HG03457 (cell line): ENCODE data around the gene CLEC6A.
"Not testable (repeated sequence)": the region's sequence is repeated elsewhere in the genome, so short reads cannot be mapped to it uniquely, and the experiment has no call there.

Experiments used
- ATAC-seq: cut with Tn5 transposase; IDR thresholded peaks from one replicate; pipeline ENCODE4 v1.9.1; 2021; ENCODE audit warnings: moderate number of reproducible peaks; ENCODE audit not compliant: unreplicated experiment

Gene CLEC6A

DNA sequence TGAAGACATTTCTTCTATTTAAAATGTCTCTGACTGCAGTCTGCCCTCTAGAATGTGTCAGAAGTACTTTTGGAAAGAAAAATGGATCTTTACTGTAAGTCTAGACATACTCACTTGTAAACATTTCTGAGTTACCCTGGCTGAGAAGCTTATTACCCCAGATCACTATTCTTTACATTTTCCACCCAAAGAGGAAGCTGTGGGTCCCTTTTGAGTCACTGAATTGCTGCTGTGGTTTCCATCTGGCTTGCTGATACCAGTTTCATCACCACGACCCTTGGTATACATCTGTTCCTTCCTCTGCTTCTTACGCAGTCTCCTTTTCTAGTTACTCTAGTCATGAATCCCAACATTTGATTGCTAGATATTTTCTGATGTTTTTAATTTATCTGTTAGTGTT lies 37.3 kb downstream of the CLEC6A start:
- ATAC-seq = peak; percentile 89

DNA sequence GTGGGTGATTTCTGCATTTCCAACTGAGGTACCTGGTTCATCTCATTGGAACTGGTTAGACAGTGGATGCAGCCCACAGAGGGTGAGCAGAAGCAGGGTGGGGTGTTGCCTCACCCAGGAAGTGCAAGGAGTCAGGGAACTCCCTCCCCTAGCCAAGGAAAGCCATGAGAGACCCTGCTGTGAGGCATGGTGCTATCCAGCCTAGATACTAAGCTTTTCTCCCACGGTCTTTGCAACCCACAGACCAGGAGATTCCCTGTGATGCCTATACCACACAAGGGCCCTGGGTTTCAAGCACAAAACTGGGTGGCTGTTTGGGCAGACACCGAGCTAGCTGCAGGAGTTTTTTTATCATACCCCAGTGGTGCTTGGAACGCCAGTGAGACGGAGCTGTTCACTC lies 39.9 kb downstream of the CLEC6A start:
- ATAC-seq = not testable (repeated sequence)

DNA sequence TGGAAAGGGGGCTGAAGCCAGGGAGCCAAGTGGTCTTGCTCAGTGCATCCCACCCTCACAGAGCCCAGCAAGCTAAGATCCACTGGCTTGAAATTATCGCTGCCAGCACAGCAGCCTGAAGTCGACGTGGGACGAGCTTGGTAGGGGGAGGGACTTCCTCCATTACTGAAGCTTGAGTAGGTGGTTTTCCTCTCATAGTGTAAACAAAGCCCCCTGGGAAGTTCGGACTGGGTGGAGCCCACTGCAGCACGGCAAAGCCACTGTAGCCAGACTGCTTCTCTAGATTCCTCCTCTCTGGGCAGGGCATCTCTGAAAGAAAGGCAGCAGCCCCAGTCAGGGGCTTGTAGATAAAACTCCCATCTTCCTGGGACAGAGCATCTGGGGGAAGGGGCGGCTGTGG lies 40.3 kb downstream of the CLEC6A start:
- not testable (repeated sequence) for ATAC-seq

DNA sequence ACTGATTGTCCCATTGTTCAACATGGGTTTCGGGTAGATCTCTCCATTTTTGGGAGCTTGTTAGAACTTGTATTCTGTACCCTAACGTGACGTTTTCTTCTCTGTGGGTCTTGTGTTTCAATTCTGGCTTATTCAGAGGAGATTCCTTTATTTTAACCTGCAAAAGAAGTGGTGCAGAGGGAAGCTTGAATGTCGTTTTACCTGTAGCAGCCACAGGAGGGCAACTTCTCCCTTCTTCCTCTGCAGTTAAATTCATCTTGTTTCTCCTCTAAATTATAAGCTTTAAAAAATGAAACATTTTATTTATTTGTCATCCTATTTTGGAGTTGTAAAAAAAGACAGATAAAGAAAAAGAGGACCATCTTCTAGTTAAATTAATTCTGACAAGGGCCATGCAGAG lies 43.9 kb downstream of the CLEC6A start:
- no peak for ATAC-seq

DNA sequence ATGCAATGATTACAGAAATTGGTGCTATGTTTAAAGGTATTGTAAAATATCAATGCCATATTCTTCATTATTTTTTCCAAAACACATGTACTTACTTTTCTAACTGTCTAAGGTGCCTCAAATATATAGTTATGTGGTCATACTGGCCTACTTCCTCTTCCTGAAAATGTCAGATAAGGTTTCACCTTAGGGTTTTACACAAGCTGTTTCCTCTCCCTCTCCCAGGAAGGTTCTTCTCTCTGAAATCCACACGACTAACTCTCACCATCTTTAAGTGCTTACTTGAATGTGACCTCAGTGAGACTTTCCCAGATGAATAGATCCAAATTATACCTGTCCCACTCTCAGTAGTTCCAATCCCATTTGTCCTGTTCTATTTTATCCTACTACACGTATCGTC lies 46.0 kb downstream of the CLEC6A start:
- no peak for ATAC-seq

DNA sequence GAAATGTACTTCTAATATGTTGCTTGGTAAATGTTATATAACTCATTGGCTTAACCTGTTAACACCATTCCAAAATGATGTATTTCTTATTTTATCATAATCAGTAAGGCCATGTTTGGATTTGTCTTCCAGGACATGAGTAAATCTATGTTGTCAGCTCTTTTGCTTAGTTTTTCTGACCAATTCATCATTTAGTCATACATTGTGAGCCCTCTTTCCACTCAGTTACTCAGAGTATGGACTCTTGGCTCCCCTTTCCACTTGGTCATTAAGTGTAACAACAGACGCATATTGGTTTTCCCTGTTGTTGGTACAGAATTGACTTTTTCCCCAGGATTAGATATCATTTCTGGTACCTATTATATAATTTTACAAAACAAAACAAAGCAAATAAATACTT lies 48.6 kb downstream of the CLEC6A start:
- ATAC-seq = no peak

DNA sequence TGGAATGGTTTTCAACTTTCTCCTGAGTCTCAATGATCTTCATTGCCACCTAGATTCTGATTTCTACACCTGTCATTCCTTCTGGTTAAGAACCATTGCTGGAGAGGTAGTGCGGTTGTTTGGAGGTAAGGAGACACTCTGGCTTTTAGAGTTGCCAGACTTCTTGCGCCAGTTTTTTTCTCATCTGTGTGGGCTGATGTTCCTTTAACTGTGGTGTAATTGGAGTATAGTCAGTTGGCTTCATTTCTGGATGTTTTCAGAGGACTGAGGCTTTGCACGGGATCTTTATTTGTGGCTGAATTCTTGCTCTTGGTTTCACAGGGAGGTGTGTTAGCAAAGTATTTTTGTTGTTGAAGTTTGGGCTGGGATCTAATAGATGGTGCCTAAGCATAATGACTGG lies 51.8 kb downstream of the CLEC6A start:
- no peak for ATAC-seq

DNA sequence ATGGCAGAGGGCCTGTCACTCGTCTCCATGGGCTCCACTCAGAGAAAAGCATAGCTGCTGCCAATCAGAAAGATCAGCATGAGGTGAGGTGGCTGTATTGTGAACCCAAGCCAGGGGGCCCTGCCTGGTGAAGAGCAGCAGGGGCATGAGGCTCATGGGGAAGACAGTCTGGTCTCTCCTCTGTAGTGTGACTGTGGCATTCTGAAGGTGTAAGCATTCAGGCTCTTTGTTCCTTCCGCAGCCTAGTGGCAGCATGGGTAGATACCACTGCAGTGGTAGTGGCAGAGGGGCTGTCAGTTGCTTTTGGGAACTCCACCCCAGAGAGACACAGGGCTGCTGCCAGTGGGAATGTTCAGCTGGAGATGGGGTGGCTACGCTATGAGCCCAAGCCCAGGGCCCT lies 52.5 kb downstream of the CLEC6A start:
- no peak for ATAC-seq

DNA sequence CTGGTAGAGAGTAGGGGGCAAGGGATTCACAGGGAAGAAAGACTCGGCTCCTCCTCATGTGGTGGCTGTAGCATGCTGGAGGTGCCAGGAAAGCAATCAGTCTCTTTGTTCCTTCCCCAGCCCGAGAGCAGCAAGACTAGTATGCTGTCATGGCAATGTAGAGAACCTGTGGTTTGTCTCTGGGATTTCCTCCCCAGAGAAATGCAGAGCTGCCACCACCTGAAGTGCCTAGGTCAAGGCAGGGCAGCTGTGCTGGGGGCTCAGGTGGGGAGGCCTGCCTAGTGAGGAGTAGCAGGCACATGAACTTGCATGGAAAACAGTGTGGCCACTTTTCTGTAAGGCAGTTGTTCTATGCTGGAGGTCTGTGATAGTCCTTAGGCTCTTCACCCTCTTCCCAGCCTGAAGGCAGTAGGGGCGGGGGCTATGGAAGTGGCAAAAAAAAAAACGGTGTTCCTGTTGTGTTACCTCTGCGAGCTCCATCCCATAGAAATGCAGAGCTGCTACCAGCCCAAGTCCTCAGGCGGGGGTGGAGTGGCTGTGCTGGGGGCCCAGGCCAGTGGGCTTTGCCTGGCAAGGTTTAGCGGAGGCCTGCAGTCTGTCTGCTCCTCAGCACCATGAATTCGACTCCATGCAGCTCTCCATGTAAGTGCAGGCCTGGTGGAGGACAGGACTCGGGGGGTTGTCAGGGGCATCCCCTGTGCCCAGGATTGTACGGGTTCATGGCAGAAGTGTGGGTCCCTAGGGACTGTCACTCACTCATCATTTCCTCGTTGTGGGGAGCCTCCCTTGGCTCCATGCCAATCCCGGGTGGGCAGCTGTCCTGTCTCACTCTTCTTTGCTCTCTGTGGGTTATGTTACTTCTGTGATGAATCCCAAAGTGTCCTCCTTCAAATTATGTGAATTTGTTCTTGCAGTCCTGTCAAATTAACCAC lies 53.4 kb downstream of the CLEC6A start:
- ATAC-seq = no peak

DNA sequence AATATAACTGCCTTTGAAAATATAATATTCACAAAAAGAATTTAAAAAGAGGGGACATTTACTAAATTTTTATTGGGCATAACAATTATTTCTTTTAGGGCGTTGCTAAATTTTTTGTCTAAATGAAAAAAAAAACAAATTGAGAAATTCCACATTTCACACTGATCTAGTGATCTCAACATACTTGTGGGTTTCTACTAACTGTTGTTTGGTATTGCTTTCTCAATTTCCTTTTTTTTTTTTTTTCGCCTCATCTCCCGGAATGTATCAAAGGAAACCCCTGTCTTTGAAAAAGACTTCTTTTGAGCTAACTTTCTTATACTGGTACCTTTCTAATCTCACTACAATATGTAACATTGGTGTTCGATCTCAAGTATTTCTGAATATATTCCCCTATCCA lies 57.5 kb downstream of the CLEC6A start, which contains the start of gene CLEC4D:
TSS of gene CLEC4D (plus strand) at position 248 of the 400 bp plus-strand sequence. CDS start 230 bp downstream, outside the sequence.
- no peak for ATAC-seq

DNA sequence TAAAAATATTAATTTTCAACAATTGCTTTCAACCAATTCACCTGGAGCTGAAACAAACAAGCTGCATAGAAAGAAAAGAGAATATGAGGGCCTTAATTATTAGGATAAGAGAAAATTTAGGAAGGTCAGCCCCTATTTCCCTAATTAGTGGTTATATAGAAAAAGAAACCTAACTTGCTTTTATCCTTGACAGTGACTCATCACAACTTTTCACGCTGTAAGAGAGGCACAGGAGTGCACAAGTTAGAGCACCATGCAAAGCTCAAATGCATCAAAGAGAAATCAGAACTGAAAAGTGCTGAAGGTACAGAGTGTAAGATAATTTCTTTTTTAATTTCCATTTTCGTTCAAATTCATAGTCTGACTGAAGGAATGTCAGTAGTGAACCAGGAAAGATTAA lies 62.2 kb downstream of the CLEC6A start:
- no peak for ATAC-seq

DNA sequence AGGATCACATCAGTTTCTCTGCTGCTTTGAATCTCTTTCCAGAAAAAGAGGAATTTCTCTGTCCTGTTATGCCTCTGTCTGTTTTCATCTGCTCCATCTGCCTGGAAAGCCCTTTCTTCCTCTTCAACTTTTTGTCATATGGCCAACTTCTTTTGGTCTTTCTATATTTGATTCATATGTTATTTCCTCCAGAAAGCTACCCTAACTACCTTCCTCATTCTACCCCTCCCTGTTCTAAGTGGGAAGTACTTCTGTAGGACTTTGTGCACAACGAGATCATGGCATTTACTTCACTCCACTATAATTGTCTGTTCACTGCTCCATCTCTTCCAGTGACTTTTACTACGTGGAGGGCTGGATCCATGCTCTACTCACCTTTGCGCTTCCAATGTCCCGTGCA lies 63.4 kb downstream of the CLEC6A start:
- ATAC-seq = no peak

DNA sequence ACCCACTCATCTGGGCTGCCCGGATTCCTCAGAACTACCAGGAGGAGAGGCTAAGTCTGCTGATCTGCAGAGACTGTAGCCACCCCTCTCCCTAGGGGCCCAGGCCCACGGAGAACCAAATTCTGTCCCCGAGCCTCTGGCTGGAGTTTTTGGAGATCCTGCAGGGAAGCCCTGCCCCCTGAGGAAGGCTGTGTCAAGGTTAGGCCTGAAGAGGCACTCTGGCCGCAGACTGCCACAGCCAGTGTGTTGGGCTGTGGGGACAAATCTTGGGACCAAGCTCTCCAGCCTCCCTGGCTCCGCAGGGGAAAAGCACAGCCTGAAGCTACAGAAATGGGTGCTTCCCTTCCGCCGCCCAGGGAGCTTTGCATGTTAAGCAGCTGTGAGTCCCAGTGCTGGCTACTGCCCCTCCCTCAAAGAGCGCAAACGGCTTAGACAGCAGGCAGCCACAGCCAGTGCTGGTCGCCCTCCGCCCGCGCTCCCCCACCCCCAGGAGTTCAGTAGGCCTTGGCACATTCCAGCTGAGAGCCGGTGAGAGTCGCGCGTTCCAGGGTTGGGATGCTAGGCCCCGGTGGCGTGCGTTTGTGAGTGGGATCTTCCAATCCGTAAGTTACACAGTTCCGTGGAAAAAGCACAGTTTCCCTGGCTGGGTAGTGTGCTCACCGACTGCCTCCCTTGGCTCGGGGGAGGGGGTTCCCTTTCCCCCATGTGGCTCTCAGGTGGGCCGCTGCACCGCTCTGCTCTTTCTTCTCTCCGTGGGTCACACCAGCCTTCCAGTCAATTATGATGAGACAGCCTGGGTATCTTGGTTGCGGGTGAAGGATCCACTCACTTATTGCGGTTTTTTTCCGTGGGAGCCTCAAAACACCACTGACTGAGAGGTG lies 71.7 kb downstream of the CLEC6A start:
- ATAC-seq = no peak
